DOHH2 (cell line): ENCODE data around the gene NBEAL1.

Experiments used
- H3F3A ChIP-seq: fragments of 200-600 bp; sonication (generic), shearing (Covaris generic); 2 replicates; pipeline ENCODE4 v1.6.0; 2016; ENCODE audit warnings: antibody characterized with exemption, mild to moderate bottlenecking; ENCODE audit not compliant: control insufficient read depth, insufficient read depth
- H3K27ac ChIP-seq: fragments of 200-600 bp; sonication (generic); 2 replicates; pipeline ENCODE4 v1.5.1; 2014; ENCODE audit warnings: low read depth, mild to moderate bottlenecking, low read length, moderate library complexity
- H3K27me3 ChIP-seq: fragments of 200-600 bp; sonication (generic); 2 replicates; pipeline ENCODE4 v1.6.1; 2014; ENCODE audit warnings: mild to moderate bottlenecking, low read length, mixed read lengths; ENCODE audit not compliant: control insufficient read depth
- H3K36me3 ChIP-seq: fragments of 200-600 bp; sonication (generic); 2 replicates; pipeline ENCODE4 v1.6.1; 2014; ENCODE audit warnings: mild to moderate bottlenecking, low read length, moderate library complexity, mixed read lengths; ENCODE audit not compliant: control insufficient read depth
- H3K4me1 ChIP-seq: fragments of 200-600 bp; sonication (generic); 2 replicates; pipeline ENCODE4 v1.6.1; 2014; ENCODE audit warnings: mild to moderate bottlenecking, low read length, mixed read lengths; ENCODE audit not compliant: control insufficient read depth
- H3K4me2 ChIP-seq: fragments of 200-600 bp; sonication (generic); 2 replicates; pipeline ENCODE4 v1.6.0; 2014; ENCODE audit warnings: mild to moderate bottlenecking, low read length, moderate library complexity
- H3K4me3 ChIP-seq: fragments of 200-600 bp; sonication (generic); 2 replicates; pipeline ENCODE4 v1.5.1; 2014; ENCODE audit warnings: mild to moderate bottlenecking, low read length, mixed read lengths
- H3K79me2 ChIP-seq: fragments of 200-600 bp; sonication (generic); 2 replicates; pipeline ENCODE4 v1.6.1; 2014; ENCODE audit warnings: mild to moderate bottlenecking, low read length, mixed read lengths; ENCODE audit not compliant: control insufficient read depth
- H3K9me2 ChIP-seq: fragments of 200-600 bp; sonication (generic); replicated peaks from 2 replicates; pipeline ENCODE4 v1.6.1; 2014; ENCODE audit warnings: mild to moderate bottlenecking, low read length, mixed read lengths; ENCODE audit not compliant: control insufficient read depth
- H3K9me3 ChIP-seq: fragments of 200-600 bp; sonication (generic); 2 replicates; pipeline ENCODE4 v1.6.1; 2014; ENCODE audit warnings: antibody characterized with exemption, low read length, mixed read lengths; ENCODE audit not compliant: control insufficient read depth, insufficient read depth
- H4K20me1 ChIP-seq: fragments of 200-600 bp; sonication (generic); 2 replicates; pipeline ENCODE4 v1.6.0; 2014; ENCODE audit warnings: low read depth, mild to moderate bottlenecking, antibody characterized with exemption, low read length, moderate library complexity; ENCODE audit not compliant: control insufficient read depth, insufficient read depth
- CTCF ChIP-seq: fragments of 200-600 bp; sonication (generic); IDR thresholded peaks from one replicate; pipeline ENCODE4 v1.5.1; 2014; ENCODE audit warnings: antibody characterized with exemption, mild to moderate bottlenecking, low read depth, low read length; ENCODE audit not compliant: poor library complexity, severe bottlenecking
- EZH2phosphoT487 ChIP-seq: fragments of 200-600 bp; sonication (generic); IDR thresholded peaks from 2 replicates; pipeline ENCODE4 v1.6.1; 2017; ENCODE audit warnings: borderline replicate concordance, mild to moderate bottlenecking, antibody characterized with exemption, low read length, moderate library complexity, mixed read lengths

NBEAL1 gene

GRCh38 chr2:203018181-203018580, 3.5 kb downstream of the NBEAL1 start:
- H3K79me2 ChIP-seq = no peaks in the 10 kb centered on the region
- peak overlapping the region; percentile 34 for H3K4me2 ChIP-seq
- no peaks in the 10 kb centered on the region for H3K36me3 ChIP-seq
- peaks cover 39% of the 10 kb centered on the region for H3K4me1 ChIP-seq
- peaks cover 3% of the 10 kb centered on the region; the same call in 1 of the 2 replicates for H3F3A ChIP-seq
- H3K27me3 ChIP-seq = no peaks in the 10 kb centered on the region
- H3K27ac ChIP-seq = no peak overlapping the region
- H3K9me2 ChIP-seq = no peaks in the 10 kb centered on the region
- no peak for TF ChIP-seq CTCF
- TF ChIP-seq EZH2phosphoT487 = no peak
- H3K9me3 ChIP-seq = no peaks in the 10 kb centered on the region
- no peak overlapping the region for H3K4me3 ChIP-seq
- H4K20me1 ChIP-seq = no peaks in the 10 kb centered on the region

- Histone ChIP-seq H3K27ac (no peak overlapping the region), H4K20me1 (no peaks in the 10 kb centered on the region), H3K79me2 (no peaks in the 10 kb centered on the region)
Observed at GRCh38 chr2:203019142-203019541, 4.5 kb downstream of the NBEAL1 start.

GRCh38 chr2:203021991-203022390, 7.3 kb downstream of the NBEAL1 start:
- Histone ChIP-seq H3K9me3 (no peaks in the 10 kb centered on the region), H3K4me3 (no peak overlapping the region), H3K4me1 (peaks cover 24% of the 10 kb centered on the region), H3K36me3 (no peaks in the 10 kb centered on the region), H3K4me2 (no peak overlapping the region), H3F3A (0 out of 2 replicates have a peak, but pooled peaks cover 3% of the 10 kb centered on the region), H3K79me2 (no peaks in the 10 kb centered on the region), H3K27me3 (no peaks in the 10 kb centered on the region), H3K27ac (no peak overlapping the region), H3K9me2 (no peaks in the 10 kb centered on the region), H4K20me1 (no peaks in the 10 kb centered on the region)
- no peak for TF ChIP-seq CTCF
- TF ChIP-seq EZH2phosphoT487 = no peak

More at GRCh38 chr2:203019142-203019541, 4.5 kb downstream of the NBEAL1 start:
- peaks cover 36% of the 10 kb centered on the region for H3K4me1 ChIP-seq
- peaks cover 3% of the 10 kb centered on the region; the same call in 1 of the 2 replicates for H3F3A ChIP-seq
- no peaks in the 10 kb centered on the region for H3K9me3 ChIP-seq
- 0 out of 2 replicates have a peak overlapping the region, but pooled peaks have one; percentile 34 for H3K4me2 ChIP-seq
- H3K36me3 ChIP-seq = no peaks in the 10 kb centered on the region
- no peak for TF ChIP-seq EZH2phosphoT487
- no peak for TF ChIP-seq CTCF
- H3K27me3 ChIP-seq = no peaks in the 10 kb centered on the region
- H3K4me3 ChIP-seq = no peak overlapping the region
- no peaks in the 10 kb centered on the region for H3K9me2 ChIP-seq

GRCh38 chr2:203022751-203023150, 8.1 kb downstream of the NBEAL1 start:
- Histone ChIP-seq H3F3A (0 out of 2 replicates have a peak, but pooled peaks cover 3% of the 10 kb centered on the region), H3K4me1 (peaks cover 22% of the 10 kb centered on the region), H3K9me3 (no peaks in the 10 kb centered on the region), H3K4me2 (peak overlapping the region; percentile 61), H3K9me2 (no peaks in the 10 kb centered on the region), H3K4me3 (peak overlapping the region; percentile 48), H3K27ac (no peak overlapping the region), H3K36me3 (no peaks in the 10 kb centered on the region), H3K27me3 (no peaks in the 10 kb centered on the region), H3K79me2 (no peaks in the 10 kb centered on the region), H4K20me1 (no peaks in the 10 kb centered on the region)
- TF ChIP-seq CTCF = no peak
